ENCODE measurements around the gene GMDS. TPM values are rescaled to one million over a fixed set of nuclear protein-coding genes. Genes with fewer than 3 reads are reported as not detected.

The GMDS gene
- total and polyA plus RNA-seq, 2 experiments from 2014 or later = 30.1 to 36.5 TPM

DNA sequence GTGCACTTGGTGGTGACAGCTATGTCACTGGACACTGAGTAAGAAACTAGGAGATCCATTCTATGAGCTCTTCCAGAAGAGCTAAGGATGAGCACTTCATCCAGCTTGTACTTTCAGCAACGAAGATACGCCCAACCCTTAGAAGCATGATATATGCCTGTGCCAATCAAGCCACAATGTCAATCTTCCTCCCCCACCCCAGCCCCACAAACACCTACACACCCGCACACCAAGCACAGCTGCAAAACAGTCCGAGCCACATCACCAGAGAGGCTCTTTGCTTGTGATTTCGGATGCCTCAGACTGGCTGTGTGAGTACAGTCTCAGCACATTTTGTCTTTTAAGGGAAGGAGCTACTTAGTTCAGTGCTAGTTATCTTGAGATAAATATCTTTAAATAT is 375.2 kb downstream of the GMDS start:
- peak overlapping the region; percentile 20 for H3K27ac Mint-ChIP-seq
- 0 out of 2 replicates have a peak overlapping the region, but pooled peaks have one; percentile 45 for H3K27ac ChIP-seq (ENCODE audit: low read depth)
- H3K4me1 ChIP-seq (ENCODE audit: insufficient read depth) = peaks cover 52% of the 10 kb centered on the region
- H3K27me3 ChIP-seq (ENCODE audit: insufficient read depth) = no peaks in the 10 kb centered on the region
- ATAC-seq (no peak), DNase-seq (ENCODE audit: low spot score) (no peak)
- H3K36me3 Mint-ChIP-seq (ENCODE audit: low read depth) = no peaks in the 10 kb centered on the region
- no peaks in the 10 kb centered on the region for H3F3A ChIP-seq (replicated peaks; ENCODE audit: low read depth)
- H3K79me2 ChIP-seq (replicated peaks; ENCODE audit: insufficient read depth) = no peaks in the 10 kb centered on the region
- H3K4me3 ChIP-seq = no peak overlapping the region
- no peaks in the 10 kb centered on the region for H3K9me2 ChIP-seq (ENCODE audit: insufficient read depth)
- H4K20me1 ChIP-seq (replicated peaks; ENCODE audit: insufficient read depth) = no peaks in the 10 kb centered on the region
- H3K4me2 ChIP-seq = peak overlapping the region; percentile 56
- no peaks in the 10 kb centered on the region for H3K36me3 ChIP-seq (ENCODE audit: insufficient read depth)
- H2AFZ ChIP-seq = no peak overlapping the region
- H3K4me3 Mint-ChIP-seq = no peak overlapping the region
- no peak for TF ChIP-seq JUNB (IDR thresholded peaks at IDR 0.05; ENCODE audit: unreplicated experiment)
- TF ChIP-seq, protein P1, sequence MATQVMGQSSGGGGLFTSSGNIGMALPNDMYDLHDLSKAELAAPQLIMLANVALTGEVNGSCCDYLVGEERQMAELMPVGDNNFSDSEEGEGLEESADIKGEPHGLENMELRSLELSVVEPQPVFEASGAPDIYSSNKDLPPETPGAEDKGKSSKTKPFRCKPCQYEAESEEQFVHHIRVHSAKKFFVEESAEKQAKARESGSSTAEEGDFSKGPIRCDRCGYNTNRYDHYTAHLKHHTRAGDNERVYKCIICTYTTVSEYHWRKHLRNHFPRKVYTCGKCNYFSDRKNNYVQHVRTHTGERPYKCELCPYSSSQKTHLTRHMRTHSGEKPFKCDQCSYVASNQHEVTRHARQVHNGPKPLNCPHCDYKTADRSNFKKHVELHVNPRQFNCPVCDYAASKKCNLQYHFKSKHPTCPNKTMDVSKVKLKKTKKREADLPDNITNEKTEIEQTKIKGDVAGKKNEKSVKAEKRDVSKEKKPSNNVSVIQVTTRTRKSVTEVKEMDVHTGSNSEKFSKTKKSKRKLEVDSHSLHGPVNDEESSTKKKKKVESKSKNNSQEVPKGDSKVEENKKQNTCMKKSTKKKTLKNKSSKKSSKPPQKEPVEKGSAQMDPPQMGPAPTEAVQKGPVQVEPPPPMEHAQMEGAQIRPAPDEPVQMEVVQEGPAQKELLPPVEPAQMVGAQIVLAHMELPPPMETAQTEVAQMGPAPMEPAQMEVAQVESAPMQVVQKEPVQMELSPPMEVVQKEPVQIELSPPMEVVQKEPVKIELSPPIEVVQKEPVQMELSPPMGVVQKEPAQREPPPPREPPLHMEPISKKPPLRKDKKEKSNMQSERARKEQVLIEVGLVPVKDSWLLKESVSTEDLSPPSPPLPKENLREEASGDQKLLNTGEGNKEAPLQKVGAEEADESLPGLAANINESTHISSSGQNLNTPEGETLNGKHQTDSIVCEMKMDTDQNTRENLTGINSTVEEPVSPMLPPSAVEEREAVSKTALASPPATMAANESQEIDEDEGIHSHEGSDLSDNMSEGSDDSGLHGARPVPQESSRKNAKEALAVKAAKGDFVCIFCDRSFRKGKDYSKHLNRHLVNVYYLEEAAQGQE (IDR thresholded peaks at IDR 0.05; ENCODE audit: unreplicated experiment) = no peak
- TF ChIP-seq STAT1 (IDR thresholded peaks at IDR 0.05; ENCODE audit: unreplicated experiment) = no peak
- TF ChIP-seq, protein P2, sequence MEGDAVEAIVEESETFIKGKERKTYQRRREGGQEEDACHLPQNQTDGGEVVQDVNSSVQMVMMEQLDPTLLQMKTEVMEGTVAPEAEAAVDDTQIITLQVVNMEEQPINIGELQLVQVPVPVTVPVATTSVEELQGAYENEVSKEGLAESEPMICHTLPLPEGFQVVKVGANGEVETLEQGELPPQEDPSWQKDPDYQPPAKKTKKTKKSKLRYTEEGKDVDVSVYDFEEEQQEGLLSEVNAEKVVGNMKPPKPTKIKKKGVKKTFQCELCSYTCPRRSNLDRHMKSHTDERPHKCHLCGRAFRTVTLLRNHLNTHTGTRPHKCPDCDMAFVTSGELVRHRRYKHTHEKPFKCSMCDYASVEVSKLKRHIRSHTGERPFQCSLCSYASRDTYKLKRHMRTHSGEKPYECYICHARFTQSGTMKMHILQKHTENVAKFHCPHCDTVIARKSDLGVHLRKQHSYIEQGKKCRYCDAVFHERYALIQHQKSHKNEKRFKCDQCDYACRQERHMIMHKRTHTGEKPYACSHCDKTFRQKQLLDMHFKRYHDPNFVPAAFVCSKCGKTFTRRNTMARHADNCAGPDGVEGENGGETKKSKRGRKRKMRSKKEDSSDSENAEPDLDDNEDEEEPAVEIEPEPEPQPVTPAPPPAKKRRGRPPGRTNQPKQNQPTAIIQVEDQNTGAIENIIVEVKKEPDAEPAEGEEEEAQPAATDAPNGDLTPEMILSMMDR (conservative IDR thresholded peaks at IDR 0.05; ENCODE audit: low read depth in 2 of 2) = no peak
- TF ChIP-seq CREB1 (CRISPR knock-in tag; IDR thresholded peaks at IDR 0.05; ENCODE audit: low read depth) = no peak
- TF ChIP-seq, protein P3, sequence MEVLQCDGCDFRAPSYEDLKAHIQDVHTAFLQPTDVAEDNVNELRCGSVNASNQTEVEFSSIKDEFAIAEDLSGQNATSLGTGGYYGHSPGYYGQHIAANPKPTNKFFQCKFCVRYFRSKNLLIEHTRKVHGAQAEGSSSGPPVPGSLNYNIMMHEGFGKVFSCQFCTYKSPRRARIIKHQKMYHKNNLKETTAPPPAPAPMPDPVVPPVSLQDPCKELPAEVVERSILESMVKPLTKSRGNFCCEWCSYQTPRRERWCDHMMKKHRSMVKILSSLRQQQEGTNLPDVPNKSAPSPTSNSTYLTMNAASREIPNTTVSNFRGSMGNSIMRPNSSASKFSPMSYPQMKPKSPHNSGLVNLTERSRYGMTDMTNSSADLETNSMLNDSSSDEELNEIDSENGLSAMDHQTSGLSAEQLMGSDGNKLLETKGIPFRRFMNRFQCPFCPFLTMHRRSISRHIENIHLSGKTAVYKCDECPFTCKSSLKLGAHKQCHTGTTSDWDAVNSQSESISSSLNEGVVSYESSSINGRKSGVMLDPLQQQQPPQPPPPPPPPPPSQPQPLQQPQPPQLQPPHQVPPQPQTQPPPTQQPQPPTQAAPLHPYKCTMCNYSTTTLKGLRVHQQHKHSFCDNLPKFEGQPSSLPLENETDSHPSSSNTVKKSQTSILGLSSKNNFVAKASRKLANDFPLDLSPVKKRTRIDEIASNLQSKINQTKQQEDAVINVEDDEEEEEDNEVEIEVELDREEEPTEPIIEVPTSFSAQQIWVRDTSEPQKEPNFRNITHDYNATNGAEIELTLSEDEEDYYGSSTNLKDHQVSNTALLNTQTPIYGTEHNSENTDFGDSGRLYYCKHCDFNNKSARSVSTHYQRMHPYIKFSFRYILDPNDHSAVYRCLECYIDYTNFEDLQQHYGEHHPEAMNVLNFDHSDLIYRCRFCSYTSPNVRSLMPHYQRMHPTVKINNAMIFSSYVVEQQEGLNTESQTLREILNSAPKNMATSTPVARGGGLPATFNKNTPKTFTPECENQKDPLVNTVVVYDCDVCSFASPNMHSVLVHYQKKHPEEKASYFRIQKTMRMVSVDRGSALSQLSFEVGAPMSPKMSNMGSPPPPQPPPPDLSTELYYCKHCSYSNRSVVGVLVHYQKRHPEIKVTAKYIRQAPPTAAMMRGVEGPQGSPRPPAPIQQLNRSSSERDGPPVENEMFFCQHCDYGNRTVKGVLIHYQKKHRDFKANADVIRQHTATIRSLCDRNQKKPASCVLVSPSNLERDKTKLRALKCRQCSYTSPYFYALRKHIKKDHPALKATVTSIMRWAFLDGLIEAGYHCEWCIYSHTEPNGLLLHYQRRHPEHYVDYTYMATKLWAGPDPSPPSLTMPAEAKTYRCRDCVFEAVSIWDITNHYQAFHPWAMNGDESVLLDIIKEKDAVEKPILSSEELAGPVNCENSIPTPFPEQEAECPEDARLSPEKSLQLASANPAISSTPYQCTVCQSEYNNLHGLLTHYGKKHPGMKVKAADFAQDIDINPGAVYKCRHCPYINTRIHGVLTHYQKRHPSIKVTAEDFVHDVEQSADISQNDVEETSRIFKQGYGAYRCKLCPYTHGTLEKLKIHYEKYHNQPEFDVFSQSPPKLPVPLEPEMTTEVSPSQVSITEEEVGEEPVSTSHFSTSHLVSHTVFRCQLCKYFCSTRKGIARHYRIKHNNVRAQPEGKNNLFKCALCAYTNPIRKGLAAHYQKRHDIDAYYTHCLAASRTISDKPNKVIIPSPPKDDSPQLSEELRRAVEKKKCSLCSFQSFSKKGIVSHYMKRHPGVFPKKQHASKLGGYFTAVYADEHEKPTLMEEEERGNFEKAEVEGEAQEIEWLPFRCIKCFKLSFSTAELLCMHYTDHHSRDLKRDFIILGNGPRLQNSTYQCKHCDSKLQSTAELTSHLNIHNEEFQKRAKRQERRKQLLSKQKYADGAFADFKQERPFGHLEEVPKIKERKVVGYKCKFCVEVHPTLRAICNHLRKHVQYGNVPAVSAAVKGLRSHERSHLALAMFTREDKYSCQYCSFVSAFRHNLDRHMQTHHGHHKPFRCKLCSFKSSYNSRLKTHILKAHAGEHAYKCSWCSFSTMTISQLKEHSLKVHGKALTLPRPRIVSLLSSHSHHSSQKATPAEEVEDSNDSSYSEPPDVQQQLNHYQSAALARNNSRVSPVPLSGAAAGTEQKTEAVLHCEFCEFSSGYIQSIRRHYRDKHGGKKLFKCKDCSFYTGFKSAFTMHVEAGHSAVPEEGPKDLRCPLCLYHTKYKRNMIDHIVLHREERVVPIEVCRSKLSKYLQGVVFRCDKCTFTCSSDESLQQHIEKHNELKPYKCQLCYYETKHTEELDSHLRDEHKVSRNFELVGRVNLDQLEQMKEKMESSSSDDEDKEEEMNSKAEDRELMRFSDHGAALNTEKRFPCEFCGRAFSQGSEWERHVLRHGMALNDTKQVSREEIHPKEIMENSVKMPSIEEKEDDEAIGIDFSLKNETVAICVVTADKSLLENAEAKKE (CRISPR knock-in tag; IDR thresholded peaks at IDR 0.05) = no peak
- no peak for TF ChIP-seq ZNF331 (CRISPR knock-in tag; IDR thresholded peaks at IDR 0.05; ENCODE audit: low read depth)
- no peak for TF ChIP-seq NANOG (IDR thresholded peaks at IDR 0.05; ENCODE audit: borderline replicate concordance)
- TF ChIP-seq, protein P4, sequence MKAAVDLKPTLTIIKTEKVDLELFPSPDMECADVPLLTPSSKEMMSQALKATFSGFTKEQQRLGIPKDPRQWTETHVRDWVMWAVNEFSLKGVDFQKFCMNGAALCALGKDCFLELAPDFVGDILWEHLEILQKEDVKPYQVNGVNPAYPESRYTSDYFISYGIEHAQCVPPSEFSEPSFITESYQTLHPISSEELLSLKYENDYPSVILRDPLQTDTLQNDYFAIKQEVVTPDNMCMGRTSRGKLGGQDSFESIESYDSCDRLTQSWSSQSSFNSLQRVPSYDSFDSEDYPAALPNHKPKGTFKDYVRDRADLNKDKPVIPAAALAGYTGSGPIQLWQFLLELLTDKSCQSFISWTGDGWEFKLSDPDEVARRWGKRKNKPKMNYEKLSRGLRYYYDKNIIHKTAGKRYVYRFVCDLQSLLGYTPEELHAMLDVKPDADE (IDR thresholded peaks at IDR 0.05) = no peak
- TF ChIP-seq POLR2AphosphoS5 (IDR thresholded peaks at IDR 0.05; ENCODE audit: low read depth) = no peak
- TF ChIP-seq EZH2 (IDR thresholded peaks at IDR 0.05; ENCODE audit: low read depth, unreplicated experiment) = no peak
- TF ChIP-seq EZH2phosphoT487 (IDR thresholded peaks at IDR 0.05; ENCODE audit: unreplicated experiment) = no peak
- no peak for TF ChIP-seq ZNF114 (CRISPR knock-in tag; IDR thresholded peaks at IDR 0.05)
- H3K9me3 Mint-ChIP-seq = no peaks in the 10 kb centered on the region
- peaks cover 60% of the 10 kb centered on the region for H3K4me1 Mint-ChIP-seq
- peaks cover 1% of the 10 kb centered on the region for H3K27me3 Mint-ChIP-seq (ENCODE audit: insufficient read depth, low read depth, poor library complexity)
